ENCODE data around the gene MANEAL. TPM values are rescaled to one million over a fixed set of nuclear protein-coding genes. Genes with fewer than 3 reads are reported as not detected.

MANEAL gene
- total RNA-seq, 1 experiment from 2014 or later: 22.7 TPM

DNA sequence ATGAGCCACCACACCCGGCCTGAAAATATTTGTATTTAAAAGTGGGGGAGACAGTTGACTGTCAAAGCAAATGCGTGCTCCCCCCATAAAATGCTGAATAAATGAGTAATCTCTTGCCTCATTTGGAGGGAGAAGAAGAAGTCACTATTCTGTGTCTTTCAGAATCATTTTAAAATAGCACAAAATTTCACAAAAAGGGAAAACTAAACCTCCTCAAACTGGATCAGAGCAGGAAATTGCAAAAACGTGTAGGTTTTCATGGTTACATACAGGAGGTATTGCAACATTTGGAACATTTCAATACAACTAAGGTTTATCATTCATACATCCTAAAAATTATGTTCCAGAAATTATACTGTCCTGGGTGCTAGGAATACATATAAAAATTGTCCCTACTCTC, 52.1 kb downstream of the MANEAL start:
- H3K9me3 Mint-ChIP-seq: no peaks in the 10 kb centered on the region

More for the DNA sequence above, 52.1 kb downstream of the MANEAL start:
- Mint-ChIP-seq H3K27me3 (ENCODE audit: low read depth) (no peaks in the 10 kb centered on the region), H3K4me3 (no peak overlapping the region), H3K4me1 (no peaks in the 10 kb centered on the region), H3K27ac (no peak overlapping the region), H3K36me3 (ENCODE audit: insufficient read depth in 1 of 3, low read depth in 3 of 3) (0 out of 7 replicates have a peak, but pooled peaks cover 0 to 2% (median 0%) of the 10 kb centered on the region in 3 experiments)
- Histone ChIP-seq H3K79me2 (ENCODE audit: insufficient read depth, low read length) (no peaks in the 10 kb centered on the region), H3K27ac (ENCODE audit: insufficient read length, low read depth, low read length) (no peak overlapping the region), H3K23ac (ENCODE audit: insufficient read length, low read depth, low read length) (no peak overlapping the region), H2AFZ (ENCODE audit: low read length) (no peak overlapping the region), H3K14ac (ENCODE audit: insufficient read depth, low read length) (no peak overlapping the region), H3K27me3 (ENCODE audit: insufficient read depth, low read length) (no peaks in the 10 kb centered on the region), H4K8ac (replicated peaks; ENCODE audit: insufficient read length, low read depth, low read length) (no peak overlapping the region), H2BK15ac (ENCODE audit: low read depth, low read length) (no peak overlapping the region), H3K18ac (ENCODE audit: insufficient read length, low read depth, low read length) (no peak overlapping the region), H4K20me1 (ENCODE audit: control insufficient read depth, insufficient read depth, insufficient read length) (no peaks in the 10 kb centered on the region), H2AK5ac (ENCODE audit: insufficient read length, low read length) (no peak overlapping the region), H3K79me1 (ENCODE audit: insufficient read depth, low read depth, low read length, poor library complexity, severe bottlenecking) (peaks cover 4% of the 10 kb centered on the region), H3K9me3 (ENCODE audit: control insufficient read depth, low read depth, low read length) (no peaks in the 10 kb centered on the region), H3K4me1 (ENCODE audit: insufficient read depth, low read length) (no peaks in the 10 kb centered on the region), H2BK20ac (ENCODE audit: low read depth, low read length, poor library complexity, severe bottlenecking) (no peak overlapping the region), H3K56ac (ENCODE audit: insufficient read length, low read depth, low read length) (no peak overlapping the region), H2BK120ac (ENCODE audit: low read depth, low read length, poor library complexity, severe bottlenecking) (no peak overlapping the region), H2BK12ac (ENCODE audit: insufficient read length, low read depth, low read length) (no peak overlapping the region), H3K9ac (ENCODE audit: extremely low read depth, insufficient read length, low read length) (no peak overlapping the region), H3T11ph (ENCODE audit: low read length) (no peak overlapping the region), H3K23me2 (ENCODE audit: insufficient read length, low read depth, low read length, poor library complexity, severe bottlenecking) (no peaks in the 10 kb centered on the region), H3K4me2 (ENCODE audit: insufficient read depth, insufficient read length, low read length) (no peak overlapping the region), H2BK5ac (ENCODE audit: insufficient read length, low read length) (no peak overlapping the region), H4K5ac (ENCODE audit: insufficient read length, low read depth, low read length) (no peak overlapping the region), H4K91ac (ENCODE audit: insufficient read length, low read depth, low read length) (no peak overlapping the region), H3K4ac (ENCODE audit: low read depth, low read length) (no peak overlapping the region)
- DNase-seq: no peak
- no CpG with 5 or more reads among the region's 3 CpGs for WGBS (ENCODE audit: extremely low coverage, insufficient read length, low lambda C conversion rate)
- TF ChIP-seq, protein P1, sequence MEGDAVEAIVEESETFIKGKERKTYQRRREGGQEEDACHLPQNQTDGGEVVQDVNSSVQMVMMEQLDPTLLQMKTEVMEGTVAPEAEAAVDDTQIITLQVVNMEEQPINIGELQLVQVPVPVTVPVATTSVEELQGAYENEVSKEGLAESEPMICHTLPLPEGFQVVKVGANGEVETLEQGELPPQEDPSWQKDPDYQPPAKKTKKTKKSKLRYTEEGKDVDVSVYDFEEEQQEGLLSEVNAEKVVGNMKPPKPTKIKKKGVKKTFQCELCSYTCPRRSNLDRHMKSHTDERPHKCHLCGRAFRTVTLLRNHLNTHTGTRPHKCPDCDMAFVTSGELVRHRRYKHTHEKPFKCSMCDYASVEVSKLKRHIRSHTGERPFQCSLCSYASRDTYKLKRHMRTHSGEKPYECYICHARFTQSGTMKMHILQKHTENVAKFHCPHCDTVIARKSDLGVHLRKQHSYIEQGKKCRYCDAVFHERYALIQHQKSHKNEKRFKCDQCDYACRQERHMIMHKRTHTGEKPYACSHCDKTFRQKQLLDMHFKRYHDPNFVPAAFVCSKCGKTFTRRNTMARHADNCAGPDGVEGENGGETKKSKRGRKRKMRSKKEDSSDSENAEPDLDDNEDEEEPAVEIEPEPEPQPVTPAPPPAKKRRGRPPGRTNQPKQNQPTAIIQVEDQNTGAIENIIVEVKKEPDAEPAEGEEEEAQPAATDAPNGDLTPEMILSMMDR (conservative IDR thresholded peaks at IDR 0.05): no peak
